Measurements from ENCODE around the gene PRKAG2. TPM values are rescaled to one million over a fixed set of nuclear protein-coding genes. Genes with fewer than 3 reads are reported as not detected.
A peak's percentile ranks its signal among the peaks of the same experiment; 100 is the strongest.

The PRKAG2 gene
- total and polyA plus RNA-seq, 9 donors: 9.3 to 37.7 (median 22.6) TPM

GRCh38 chr7:151756076-151756731 lies 120.7 kb downstream of the PRKAG2 start:
- Histone ChIP-seq H3K36me3 (no peaks in the 10 kb centered on the region), H3K9me3 (no peaks in the 10 kb centered on the region), H3K4me3 (no peak overlapping the region), H3K27ac (peak overlapping the region in 1 of 2 donors; percentile 24), H3K27me3 (no peaks in the 10 kb centered on the region), H3K4me1 (ENCODE audit: insufficient read depth) (peaks cover 36% of the 10 kb centered on the region)
- TF ChIP-seq, protein P1, sequence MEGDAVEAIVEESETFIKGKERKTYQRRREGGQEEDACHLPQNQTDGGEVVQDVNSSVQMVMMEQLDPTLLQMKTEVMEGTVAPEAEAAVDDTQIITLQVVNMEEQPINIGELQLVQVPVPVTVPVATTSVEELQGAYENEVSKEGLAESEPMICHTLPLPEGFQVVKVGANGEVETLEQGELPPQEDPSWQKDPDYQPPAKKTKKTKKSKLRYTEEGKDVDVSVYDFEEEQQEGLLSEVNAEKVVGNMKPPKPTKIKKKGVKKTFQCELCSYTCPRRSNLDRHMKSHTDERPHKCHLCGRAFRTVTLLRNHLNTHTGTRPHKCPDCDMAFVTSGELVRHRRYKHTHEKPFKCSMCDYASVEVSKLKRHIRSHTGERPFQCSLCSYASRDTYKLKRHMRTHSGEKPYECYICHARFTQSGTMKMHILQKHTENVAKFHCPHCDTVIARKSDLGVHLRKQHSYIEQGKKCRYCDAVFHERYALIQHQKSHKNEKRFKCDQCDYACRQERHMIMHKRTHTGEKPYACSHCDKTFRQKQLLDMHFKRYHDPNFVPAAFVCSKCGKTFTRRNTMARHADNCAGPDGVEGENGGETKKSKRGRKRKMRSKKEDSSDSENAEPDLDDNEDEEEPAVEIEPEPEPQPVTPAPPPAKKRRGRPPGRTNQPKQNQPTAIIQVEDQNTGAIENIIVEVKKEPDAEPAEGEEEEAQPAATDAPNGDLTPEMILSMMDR (IDR thresholded peaks at IDR 0.05): no peak
- no peak for TF ChIP-seq POLR2A (IDR thresholded peaks at IDR 0.05)
- no peak for TF ChIP-seq EP300 (IDR thresholded peaks at IDR 0.05)
- WGBS, 3 donors: 79 to 86% (median 79%) methylated on average over 19 of the region's 19 CpGs
- DNase-seq: peak in 3 of 5 donors; percentile 35 to 40 (median 35)
- intact Hi-C loops (cut with DNase I): loop anchor here (5.0 to 10.0 kb wide), 6 partner anchors 124 to 391 kb away; no protein-coding TSS in a partner anchor

GRCh38 chr7:151755131-151755801 lies 121.6 kb downstream of the PRKAG2 start:
- peak in 3 of 5 donors; percentile 31 to 59 (median 46) for DNase-seq
- H3K36me3 ChIP-seq: no peaks in the 10 kb centered on the region
- TF ChIP-seq EP300 (IDR thresholded peaks at IDR 0.05) (no peak), POLR2A (IDR thresholded peaks at IDR 0.05) (no peak)
- TF ChIP-seq, protein P1 (IDR thresholded peaks at IDR 0.05): no peak
- WGBS, 3 donors: 55 to 70% (median 62%) methylated on average over 11 of the region's 11 CpGs
- H3K9me3 ChIP-seq: no peaks in the 10 kb centered on the region
- intact Hi-C loops (cut with DNase I): loop anchor here (5.0 to 10.0 kb wide), 6 partner anchors 123 to 390 kb away; no protein-coding TSS in a partner anchor
- H3K4me1 ChIP-seq (ENCODE audit: insufficient read depth): peaks cover 36% of the 10 kb centered on the region
- H3K27ac ChIP-seq: no peak overlapping the region
- H3K4me3 ChIP-seq: no peak overlapping the region
- H3K27me3 ChIP-seq: no peaks in the 10 kb centered on the region

GRCh38 chr7:151754688-151755130 lies 122.2 kb downstream of the PRKAG2 start:
- intact Hi-C loops (cut with DNase I): loop anchor here (5.0 to 10.0 kb wide), 6 partner anchors 122 to 390 kb away; no protein-coding TSS in a partner anchor

DNA sequence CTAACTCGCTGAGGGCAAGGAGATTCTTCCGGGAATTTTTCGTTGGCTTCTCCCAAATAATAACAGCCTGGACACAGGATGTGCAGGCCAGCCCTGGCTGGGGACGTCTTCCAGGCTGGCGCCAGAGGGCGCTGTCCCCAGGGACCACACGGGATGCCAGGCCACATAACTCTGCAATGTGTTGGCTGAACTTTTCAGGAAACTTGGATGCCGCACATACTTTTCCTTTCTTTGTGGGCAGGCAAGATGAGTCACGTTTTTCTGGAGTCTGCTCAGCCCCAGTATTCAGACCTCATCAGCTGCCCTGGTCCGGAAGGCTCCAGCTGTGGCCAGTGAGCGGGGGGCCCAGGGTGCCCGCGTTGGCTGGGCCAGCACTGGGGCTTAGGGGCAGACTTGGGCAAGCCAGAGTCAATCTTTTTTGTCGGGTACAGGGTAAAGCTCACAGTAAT lies 122.7 kb downstream of the PRKAG2 start:
- WGBS, 3 donors: 6 to 9% (median 8%) methylated on average over 14 of the region's 14 CpGs
- TF ChIP-seq POLR2A (IDR thresholded peaks at IDR 0.05): no peak
- peak; percentile 24 for TF ChIP-seq EP300 (IDR thresholded peaks at IDR 0.05)
- TF ChIP-seq, protein P1 (IDR thresholded peaks at IDR 0.05): peak; percentile 75 to 78 (median 76)
- H3K36me3 ChIP-seq: no peaks in the 10 kb centered on the region
- no peaks in the 10 kb centered on the region for H3K9me3 ChIP-seq
- no peaks in the 10 kb centered on the region for H3K27me3 ChIP-seq
- H3K4me1 ChIP-seq (ENCODE audit: insufficient read depth): peaks cover 34% of the 10 kb centered on the region
- no peak overlapping the region for H3K4me3 ChIP-seq
- peak; percentile 81 to 91 (median 84) for DNase-seq
- H3K27ac ChIP-seq: peak overlapping the region in 1 of 2 donors; percentile 54
- intact Hi-C loops (cut with DNase I): loop anchor here in 3 of 4 donors (10.0 kb wide), 3 partner anchors 179 to 389 kb away; no protein-coding TSS in a partner anchor

More at GRCh38 chr7:151754688-151755130, 122.2 kb downstream of the PRKAG2 start:
- peaks cover 36% of the 10 kb centered on the region for H3K4me1 ChIP-seq (ENCODE audit: insufficient read depth)
- DNase-seq: peak in 1 of 5 donors; percentile 47
- no peaks in the 10 kb centered on the region for H3K9me3 ChIP-seq
- WGBS, 3 donors: 89 to 92% (median 91%) methylated on average over 17 of the region's 17 CpGs
- peak overlapping the region in 1 of 2 donors; percentile 54 for H3K27ac ChIP-seq
- no peaks in the 10 kb centered on the region for H3K36me3 ChIP-seq
- H3K27me3 ChIP-seq: no peaks in the 10 kb centered on the region
- TF ChIP-seq EP300 (IDR thresholded peaks at IDR 0.05) (no peak), POLR2A (IDR thresholded peaks at IDR 0.05) (no peak)
- TF ChIP-seq, protein P1 (IDR thresholded peaks at IDR 0.05): no peak
- no peak overlapping the region for H3K4me3 ChIP-seq
